ENCODE measurements around the gene UGT1A1.

GRCh38 chr2:233816334-233816733 is 56.3 kb downstream of the UGT1A1 start:
- TF ChIP-seq POLR2A (IDR thresholded peaks at IDR 0.05; ENCODE audit: borderline replicate concordance, extremely low read depth, insufficient read depth, insufficient read length), result no peak
- TF ChIP-seq POLR2AphosphoS5 (IDR thresholded peaks at IDR 0.05; ENCODE audit: low read depth, low read length), result no peak
- TF ChIP-seq EZH2 (IDR thresholded peaks at IDR 0.05), result no peak
- no peak for TF ChIP-seq CTCF (IDR thresholded peaks at IDR 0.05 in 2 of 3, conservative IDR thresholded peaks at IDR 0.05 in 1 of 3; ENCODE audit: borderline replicate concordance in 1 of 3, insufficient read depth in 1 of 3, low read depth in 2 of 3, low read length in 2 of 3)
- TF ChIP-seq EZH2phosphoT487 (IDR thresholded peaks at IDR 0.05; ENCODE audit: borderline replicate concordance), result no peak
- TF ChIP-seq SP1 (IDR thresholded peaks at IDR 0.05; ENCODE audit: low read depth), result no peak
- no peak for TF ChIP-seq ATF3 (IDR thresholded peaks at IDR 0.05)
- no peak for TF ChIP-seq SRF (IDR thresholded peaks at IDR 0.05; ENCODE audit: low read depth)
- TF ChIP-seq ZBTB33 (IDR thresholded peaks at IDR 0.05; ENCODE audit: extremely low read depth, insufficient replicate concordance, low read length), result no peak
- TF ChIP-seq YY1 (IDR thresholded peaks at IDR 0.05; ENCODE audit: extremely low read depth, insufficient replicate concordance, low read depth, low read length), result no peak
